Measurements from ENCODE around the gene SEM1. TPM values are rescaled to one million over a fixed set of nuclear protein-coding genes. Genes with fewer than 3 reads are reported as not detected.

The SEM1 gene
- total and polyA plus RNA-seq, 2 of the 8 experiments (the other 6 are each of a cell fraction or from before 2014, with no cell fraction given), result 20.8 to 75.3 TPM

DNA sequence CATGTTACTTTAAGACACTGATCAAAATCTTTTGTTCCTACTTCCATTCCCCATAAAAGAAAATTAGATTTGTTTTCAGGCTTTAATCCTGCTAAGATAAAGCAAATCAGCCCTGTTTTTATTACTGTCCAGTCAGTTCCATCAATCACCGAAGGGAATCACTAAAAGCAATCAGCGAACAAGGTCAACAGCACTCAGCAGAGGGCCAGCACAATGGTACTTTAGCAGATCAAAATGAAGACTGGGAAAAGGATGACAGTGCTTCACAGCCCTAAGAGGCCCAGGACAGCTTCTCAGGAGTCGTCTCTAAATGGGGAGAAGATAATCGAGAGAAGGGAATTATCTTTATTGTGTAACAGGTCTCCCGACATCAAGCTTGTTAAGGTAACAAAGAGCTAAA lies 32.7 kb downstream of the SEM1 start (continued):
- no peak for TF ChIP-seq SIX5 (IDR thresholded peaks at IDR 0.05; ENCODE audit: low read depth, low read length)
